HG02885 (cell line): ENCODE measurements around the gene PRR19.

ENCODE experiments used
- ATAC-seq: cut with Tn5 transposase; IDR thresholded peaks from one replicate; pipeline ENCODE4 v1.9.1; 2021; ENCODE audit warnings: mild to moderate bottlenecking; ENCODE audit not compliant: unreplicated experiment, poor library complexity

The PRR19 gene

GRCh38 chr19:42292963-42293362 lies 9.0 kb upstream of the PRR19 start:
- ATAC-seq = no peak

- ATAC-seq = no peak
Measured at GRCh38 chr19:42293540-42293939, 8.4 kb upstream of the PRR19 start.

GRCh38 chr19:42293948-42294347 lies 8.0 kb upstream of the PRR19 start:
- ATAC-seq = no peak

- ATAC-seq = no peak
Measured at GRCh38 chr19:42294471-42295137, 7.3 kb upstream of the PRR19 start.

GRCh38 chr19:42295342-42295741 lies 6.6 kb upstream of the PRR19 start:
- no peak for ATAC-seq

GRCh38 chr19:42295831-42296525 lies 6.0 kb upstream of the PRR19 start:
- peak; percentile 61 for ATAC-seq

- ATAC-seq = no peak
Measured at GRCh38 chr19:42297039-42297438, 4.9 kb upstream of the PRR19 start.

- no peak for ATAC-seq
Measured at GRCh38 chr19:42303101-42303464, 1.2 kb downstream of the PRR19 start.

- no peak for ATAC-seq
Measured at GRCh38 chr19:42303876-42304275, 1.9 kb downstream of the PRR19 start.

GRCh38 chr19:42306646-42307045 lies 4.7 kb downstream of the PRR19 start:
- ATAC-seq = no peak

- no peak for ATAC-seq
Measured at GRCh38 chr19:42309686-42310085, 7.8 kb downstream of the PRR19 start.

- ATAC-seq = no peak
Measured at GRCh38 chr19:42311657-42312056, 9.7 kb downstream of the PRR19 start.

GRCh38 chr19:42312370-42312769 lies 10.4 kb downstream of the PRR19 start:
- ATAC-seq = no peak

- ATAC-seq = no peak
Measured at GRCh38 chr19:42313096-42313839, 11.3 kb downstream of the PRR19 start, which contains the start of gene TMEM145. TSS of gene TMEM145 (plus strand) at chr19:42313309. CDS start at chr19:42313377, 68 bp downstream.

- ATAC-seq = no peak
Measured at GRCh38 chr19:42313840-42314755, 12.2 kb downstream of the PRR19 start.

GRCh38 chr19:42315024-42315423 lies 13.1 kb downstream of the PRR19 start:
- ATAC-seq = no peak

GRCh38 chr19:42316223-42317211 lies 14.6 kb downstream of the PRR19 start:
- ATAC-seq = no peak

GRCh38 chr19:42317535-42317934 lies 15.6 kb downstream of the PRR19 start:
- ATAC-seq = no peak

GRCh38 chr19:42322305-42322704 lies 20.4 kb downstream of the PRR19 start:
- no peak for ATAC-seq
